ENCODE measurements around the gene STMN3. TPM values are rescaled to one million over a fixed set of nuclear protein-coding genes. Genes with fewer than 3 reads are reported as not detected.
"Not testable (repeated sequence)": the region's sequence is repeated elsewhere in the genome, so short reads cannot be mapped to it uniquely, and the experiment has no call there.

Gene STMN3
- total and polyA plus RNA-seq, 4 donors = 0.42 to 2.9 (median 0.91) TPM

GRCh38 chr20:63602321-63602720 lies 50.9 kb downstream of the STMN3 start (continued):
- no peak for TF ChIP-seq CTCF (IDR thresholded peaks at IDR 0.05; ENCODE audit: low read depth, low read length, missing input control)
- no peak for TF ChIP-seq FOXA2 (IDR thresholded peaks at IDR 0.05)

GRCh38 chr20:63601679-63602078 lies 51.5 kb downstream of the STMN3 start:
- not testable (repeated sequence) for H3K27ac ChIP-seq (ENCODE audit: low read depth in 1 of 2, low read length in 2 of 2); H3K9ac ChIP-seq (ENCODE audit: low read depth in 1 of 2, low read length in 2 of 2); H3K4me1 ChIP-seq (ENCODE audit: control insufficient read depth in 4 of 4, insufficient read depth in 4 of 4, low read length in 3 of 4); H3K27me3 ChIP-seq (ENCODE audit: control insufficient read depth in 4 of 4, insufficient read depth in 4 of 4, low read length in 3 of 4); H3K9me3 ChIP-seq (ENCODE audit: control insufficient read depth in 4 of 4, low read length in 3 of 4); DNase-seq (ENCODE audit: low spot score); H3K4me3 ChIP-seq (ENCODE audit: low read depth in 1 of 3, low read length in 3 of 3)
- 76% methylated on average over 8 of the region's 8 CpGs for WGBS
- peaks cover 7 to 38% (median 16%) of the 10 kb centered on the region in 4 donors for H3K36me3 ChIP-seq (ENCODE audit: control insufficient read depth in 4 of 4, insufficient read depth in 3 of 4, low read depth in 1 of 4, low read length in 3 of 4)

GRCh38 chr20:63599396-63600050 lies 53.7 kb downstream of the STMN3 start:
- H3K4me1 ChIP-seq (ENCODE audit: control insufficient read depth in 4 of 4, insufficient read depth in 4 of 4, low read length in 3 of 4) = no peaks in the 10 kb centered on the region
- H3K27ac ChIP-seq (ENCODE audit: low read depth in 1 of 2, low read length in 2 of 2) = no peak overlapping the region
- H3K9me3 ChIP-seq (ENCODE audit: control insufficient read depth in 4 of 4, low read length in 3 of 4) = no peaks in the 10 kb centered on the region
- H3K9ac ChIP-seq (ENCODE audit: low read depth in 1 of 2, low read length in 2 of 2) = no peak overlapping the region
- H3K27me3 ChIP-seq (ENCODE audit: control insufficient read depth in 4 of 4, insufficient read depth in 4 of 4, low read length in 3 of 4) = no peaks in the 10 kb centered on the region
- TF ChIP-seq SP1 (IDR thresholded peaks at IDR 0.05) (no peak), RXRA (IDR thresholded peaks at IDR 0.05) (no peak), EGR1 (IDR thresholded peaks at IDR 0.05; ENCODE audit: low read depth in 2 of 2) (no peak), JUND (IDR thresholded peaks at IDR 0.05) (no peak), GABPA (IDR thresholded peaks at IDR 0.05 in 1 of 2, conservative IDR thresholded peaks at IDR 0.05 in 1 of 2) (no peak), YY1 (IDR thresholded peaks at IDR 0.05) (no peak), ZBTB33 (IDR thresholded peaks at IDR 0.05) (no peak), TAF1 (conservative IDR thresholded peaks at IDR 0.05) (no peak), RAD21 (IDR thresholded peaks at IDR 0.05) (no peak)
- H3K4me3 ChIP-seq (ENCODE audit: low read depth in 1 of 3, low read length in 3 of 3) = no peak overlapping the region
- 91% methylated on average over 27 of the region's 27 CpGs for WGBS
- H3K36me3 ChIP-seq (ENCODE audit: control insufficient read depth in 4 of 4, insufficient read depth in 3 of 4, low read depth in 1 of 4, low read length in 3 of 4) = peaks cover 5 to 50% (median 19%) of the 10 kb centered on the region in 4 donors
- no peak for DNase-seq (ENCODE audit: low spot score)
